Smooth muscle cell (in vitro differentiated cells): ENCODE data around the gene ENOX1. TPM values are rescaled to one million over a fixed set of nuclear protein-coding genes. Genes with fewer than 3 reads are reported as not detected.

ENCODE experiments used
- DNase-seq: peaks from one replicate; lab custom pipeline; 2025; ENCODE audit not compliant: unreplicated experiment; lab: John Stamatoyannopoulos, UW
- H2AFZ ChIP-seq: fragments of 200-600 bp; sonication (generic); 2 replicates; pipeline ENCODE4 v1.6.0; 2016; ENCODE audit warnings: antibody characterized with exemption, low read depth, mild to moderate bottlenecking
- H3F3A ChIP-seq: fragments of 200-600 bp; sonication (generic); 2 replicates; pipeline ENCODE4 v1.6.0; 2017; ENCODE audit warnings: antibody characterized with exemption, low read depth
- H3K27ac ChIP-seq: fragments of 200-600 bp; sonication (generic); 2 replicates; pipeline ENCODE4 v1.5.1; 2016; ENCODE audit warnings: low read depth, mild to moderate bottlenecking
- H3K27me3 ChIP-seq: fragments of 200-600 bp; sonication (generic); 2 replicates; pipeline ENCODE4 v1.6.1; 2016; ENCODE audit warnings: low read depth, mild to moderate bottlenecking
- H3K36me3 ChIP-seq: fragments of 200-600 bp; sonication (generic); 2 replicates; pipeline ENCODE4 v1.5.1; 2016; ENCODE audit warnings: low read depth
- H3K4me1 ChIP-seq: fragments of 200-600 bp; sonication (generic); 2 replicates; pipeline ENCODE4 v1.5.1; 2016; ENCODE audit warnings: low read depth
- H3K4me2 ChIP-seq: fragments of 200-600 bp; sonication (generic); 2 replicates; pipeline ENCODE4 v1.6.0; 2016; ENCODE audit warnings: mild to moderate bottlenecking
- H3K4me3 ChIP-seq: fragments of 200-600 bp; sonication (generic); 2 replicates; pipeline ENCODE4 v1.5.1; 2016; ENCODE audit warnings: mild to moderate bottlenecking
- H3K79me2 ChIP-seq: fragments of 200-600 bp; sonication (generic); 2 replicates; pipeline ENCODE4 v1.6.0; 2016; ENCODE audit warnings: low read depth, mild to moderate bottlenecking
- H3K9ac ChIP-seq: fragments of 200-600 bp; sonication (generic); 2 replicates; pipeline ENCODE4 v1.6.0; 2016; ENCODE audit warnings: low read depth
- H3K9me3 ChIP-seq: fragments of 200-600 bp; sonication (generic); replicated peaks from 2 replicates; pipeline ENCODE4 v1.5.1; 2016; ENCODE audit warnings: low read depth
- H4K20me1 ChIP-seq: fragments of 200-600 bp; sonication (generic); 2 replicates; pipeline ENCODE4 v1.6.0; 2016; ENCODE audit warnings: low read depth
- CTCF ChIP-seq: fragments of 200-600 bp; sonication (generic); IDR thresholded peaks from 2 replicates; pipeline ENCODE4 v1.5.1; 2017; ENCODE audit warnings: borderline replicate concordance, mild to moderate bottlenecking, antibody characterized with exemption; ENCODE audit not compliant: insufficient read depth, poor library complexity, severe bottlenecking
- WGBS: methylation state at CpG from one replicate; pipeline ENCODE4 v1.1.7; 2016; ENCODE audit warnings: low lambda C conversion rate; 5-methylcytosine and 5-hydroxymethylcytosine counted together
- polyA plus RNA-seq: library from polyadenylated mRNA; unstranded; fragments of >200 nt; fragmentation: Nextera tagmentation; extraction: Ambion mirVana; gene quantifications from 2 replicates; pipeline ENCODE4 v1.2.1, GENCODE V29; 2016
- total RNA-seq: library from RNA; depleted of rRNA; stranded (reverse); fragments of >200 nt; gene quantifications from 2 replicates; pipeline ENCODE4 v1.2.3, GENCODE V29; 2014

Gene ENOX1
- total and polyA plus RNA-seq, 2 experiments from 2014 or later: 1.9 to 2.6 TPM

- no peaks in the 10 kb centered on the region for H3K4me1 ChIP-seq
- no peak overlapping the region for H3K27ac ChIP-seq
- no peak overlapping the region for H3K4me3 ChIP-seq
- no peak overlapping the region for H3K9ac ChIP-seq
- no peak for DNase-seq
- no peaks in the 10 kb centered on the region for H3K79me2 ChIP-seq
- no peaks in the 10 kb centered on the region for H4K20me1 ChIP-seq
- H3K9me3 ChIP-seq: no peaks in the 10 kb centered on the region
- H3K4me2 ChIP-seq: no peak overlapping the region
- no peak overlapping the region for H2AFZ ChIP-seq
- no peaks in the 10 kb centered on the region for H3F3A ChIP-seq
- H3K27me3 ChIP-seq: no peaks in the 10 kb centered on the region
- TF ChIP-seq CTCF: no peak
- H3K36me3 ChIP-seq: no peaks in the 10 kb centered on the region
- WGBS: 87% methylated on average over 4 of the region's 4 CpGs
Observed at GRCh38 chr13:43580280-43580679, 206.5 kb downstream of the ENOX1 start.

DNA sequence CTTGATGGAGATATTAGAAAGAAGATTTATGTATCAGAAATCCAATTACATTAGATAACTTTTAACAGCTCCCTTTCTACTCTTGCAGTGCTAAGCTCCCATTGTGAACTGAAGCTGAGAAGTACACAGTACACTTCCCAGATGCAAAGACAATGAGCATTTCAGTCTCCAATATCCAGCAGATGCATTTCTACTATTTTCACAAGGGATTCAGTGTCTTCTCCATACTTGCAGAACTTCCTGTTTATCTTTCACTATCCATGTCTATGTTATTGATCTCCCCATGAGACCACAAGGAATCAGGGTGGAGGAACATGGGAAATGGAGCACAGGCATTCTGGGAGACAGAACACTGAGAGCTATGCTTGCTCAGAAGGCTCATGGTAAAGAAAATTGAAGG is 207.5 kb downstream of the ENOX1 start:
- Histone ChIP-seq H3K27me3 (no peaks in the 10 kb centered on the region), H3K4me3 (no peak overlapping the region), H4K20me1 (no peaks in the 10 kb centered on the region), H3K4me2 (no peak overlapping the region), H3K4me1 (peaks cover 9% of the 10 kb centered on the region), H3K36me3 (no peaks in the 10 kb centered on the region), H3F3A (peaks cover 1% of the 10 kb centered on the region), H3K79me2 (no peaks in the 10 kb centered on the region), H3K9ac (no peak overlapping the region), H2AFZ (no peak overlapping the region), H3K27ac (no peak overlapping the region), H3K9me3 (no peaks in the 10 kb centered on the region)
- DNase-seq: no peak
- no peak for TF ChIP-seq CTCF

DNA sequence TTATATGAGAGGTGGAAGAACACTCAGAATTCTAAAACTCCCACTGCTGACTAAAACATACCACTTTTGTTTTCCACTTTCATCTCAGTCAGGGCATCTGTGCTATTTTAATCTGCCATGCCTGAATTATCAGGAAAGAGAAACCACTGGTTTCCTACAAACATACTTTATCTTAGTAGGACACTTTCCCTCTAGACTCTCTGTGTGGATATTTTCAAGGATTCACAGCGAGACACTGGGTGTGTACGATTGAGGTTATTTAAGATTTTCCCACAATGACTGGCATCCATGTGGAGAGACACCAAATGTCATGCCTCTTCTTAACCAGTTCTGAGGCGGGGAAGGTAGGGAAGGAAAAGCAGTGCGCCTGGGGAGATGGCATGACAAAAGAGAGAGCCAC is 212.2 kb downstream of the ENOX1 start:
- H3K27me3 ChIP-seq: no peaks in the 10 kb centered on the region
- no peaks in the 10 kb centered on the region for H3K36me3 ChIP-seq
- no peak overlapping the region for H3K4me3 ChIP-seq
- no peaks in the 10 kb centered on the region for H3K79me2 ChIP-seq
- DNase-seq: no peak
- no peak for TF ChIP-seq CTCF
- no peak overlapping the region for H2AFZ ChIP-seq
- H3K4me2 ChIP-seq: peak overlapping the region; percentile 54
- no peak overlapping the region for H3K9ac ChIP-seq
- H3K9me3 ChIP-seq: no peaks in the 10 kb centered on the region
- no peaks in the 10 kb centered on the region for H4K20me1 ChIP-seq
- peaks cover 11% of the 10 kb centered on the region for H3F3A ChIP-seq
- peaks cover 24% of the 10 kb centered on the region for H3K4me1 ChIP-seq
- 38% methylated on average over 4 of the region's 4 CpGs for WGBS
- H3K27ac ChIP-seq: peak overlapping the region; percentile 67

DNA sequence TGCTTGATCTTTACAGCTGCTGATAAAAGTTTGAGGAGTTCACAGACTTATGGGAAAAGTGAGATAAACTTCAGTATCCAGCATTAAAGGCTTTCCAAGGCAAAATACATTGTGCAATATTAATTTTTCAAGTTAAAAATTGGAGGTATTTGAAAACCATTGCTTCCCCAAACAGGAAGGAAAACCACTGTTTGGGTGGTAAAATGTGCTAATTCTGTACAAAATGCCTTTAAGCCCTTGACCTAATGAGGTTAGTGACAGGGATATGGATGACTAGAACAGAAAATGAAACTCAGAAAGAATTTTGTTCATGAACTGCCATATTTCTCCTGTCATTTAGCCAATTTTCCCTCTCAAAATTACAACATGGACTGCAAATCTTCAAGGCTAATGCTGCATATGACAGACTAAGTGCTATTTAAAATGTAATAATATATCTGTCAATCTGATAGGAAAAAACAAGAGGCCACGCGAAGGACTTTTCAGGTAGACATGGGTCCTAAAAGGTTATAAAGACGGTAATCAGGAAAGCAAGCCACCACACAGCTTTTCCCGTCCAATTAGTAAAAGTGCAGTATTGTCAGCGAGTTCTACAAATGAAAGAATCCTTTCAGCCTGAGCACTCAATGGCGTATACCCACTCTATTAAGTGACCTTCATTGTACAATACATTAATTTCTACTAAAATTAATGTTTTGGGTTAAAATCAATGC is 212.8 kb downstream of the ENOX1 start:
- TF ChIP-seq CTCF: no peak
- 75% methylated on average over 6 of the region's 6 CpGs for WGBS
- Histone ChIP-seq H3K9me3 (no peaks in the 10 kb centered on the region), H3K27me3 (no peaks in the 10 kb centered on the region), H3K4me2 (peak overlapping the region; percentile 54), H3K4me3 (no peak overlapping the region), H3K27ac (peak overlapping the region; percentile 67), H3K36me3 (no peaks in the 10 kb centered on the region), H3F3A (peaks cover 14% of the 10 kb centered on the region), H3K4me1 (peaks cover 24% of the 10 kb centered on the region), H3K9ac (no peak overlapping the region), H2AFZ (no peak overlapping the region), H3K79me2 (no peaks in the 10 kb centered on the region), H4K20me1 (no peaks in the 10 kb centered on the region)
- no peak for DNase-seq
